RWPE1 (cell line): ENCODE data around the gene LRRFIP1.

Experiments
- CTCF ChIA-PET: fragments of 350-600 bp; sonication (Branson Sonifier 250); formaldehyde crosslinking; extraction: SDS; loops from one replicate; lab custom pipeline; 2021; lab: Yijun Ruan, JAX
- POLR2A ChIA-PET: fragments of 400-600 bp; formaldehyde crosslinking; extraction: SDS; loops from one replicate; lab custom pipeline; 2020; ENCODE audit warnings: antibody characterized with exemption; ENCODE audit not compliant: low non-redundant PET; lab: Yijun Ruan, JAX
- DNase-seq: peaks from one replicate; pipeline ENCODE4 v3.0.0; 2012; ENCODE audit warnings: low spot score
- H3K27ac ChIP-seq: fragments of 450-650 bp; 2 replicates; pipeline ENCODE4 v1.5.1; 2017
- CTCF ChIP-seq: fragments of 450-650 bp; conservative IDR thresholded peaks from 2 replicates; pipeline ENCODE4 v1.5.1; 2017; ENCODE audit warnings: low read depth, mild to moderate bottlenecking

The LRRFIP1 gene

DNA sequence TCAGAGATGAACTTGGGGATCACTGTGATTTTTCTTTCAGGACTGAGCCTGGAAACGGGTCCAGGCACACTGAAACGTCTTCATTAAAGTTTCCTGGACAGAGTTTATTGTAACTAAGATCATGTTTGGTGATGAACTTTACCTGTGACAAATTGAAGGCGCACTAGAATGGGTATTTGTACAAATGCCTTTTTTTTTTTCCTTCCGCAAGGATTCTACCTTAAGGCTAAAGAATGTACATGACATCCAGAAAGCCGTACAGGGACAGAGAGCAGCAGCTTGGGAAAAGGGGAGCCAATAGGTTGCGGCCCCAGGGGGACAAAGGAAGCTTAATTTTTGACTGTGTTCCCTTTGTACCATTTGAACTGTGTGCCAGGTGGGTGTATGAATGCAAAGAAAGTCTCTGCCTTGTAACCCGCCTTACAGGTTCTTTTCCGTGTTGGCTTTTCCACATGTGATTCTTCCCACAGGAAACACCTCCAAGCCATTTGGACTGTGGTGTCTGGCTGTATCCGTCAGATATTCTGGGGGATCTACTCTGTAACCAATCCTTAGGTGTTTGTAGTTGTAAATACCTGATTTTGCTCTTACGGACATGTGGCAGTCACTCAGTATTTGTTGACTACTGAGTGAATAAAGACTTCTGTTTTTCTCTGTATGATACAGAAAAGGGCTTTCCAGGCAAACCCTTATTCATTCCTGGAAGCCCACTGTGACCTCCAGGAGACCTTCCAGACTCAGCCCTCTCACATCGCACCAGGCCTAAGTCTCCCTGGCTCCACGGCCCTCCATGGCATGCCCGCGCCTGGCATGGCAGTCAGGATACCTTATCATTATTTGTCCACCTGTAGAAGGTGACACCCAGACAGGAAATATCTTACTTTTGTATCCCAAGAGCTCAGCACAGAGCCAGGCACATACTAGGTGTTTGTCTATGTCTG, 1.1 kb downstream of the LRRFIP1 start:
- H3K27ac ChIP-seq, result no peak overlapping the region
- CTCF ChIA-PET, result interaction anchor here (0.6 to 0.7 kb wide), 3 partner anchors 143 to 1876 kb away, joined by 3 to 4 read pairs (median 4); no protein-coding TSS in a partner anchor
- POLR2A ChIA-PET, result no interaction called here
- no peak for DNase-seq
- no peak for TF ChIP-seq CTCF

- TF ChIP-seq CTCF, result no peak
- ChIA-PET CTCF (interaction anchor here (0.7 kb wide), 1 partner anchor 144 kb away, joined by 4 read pairs; no protein-coding TSS in a partner anchor), POLR2A (no interaction called here)
- DNase-seq, result no peak
- no peak overlapping the region for H3K27ac ChIP-seq
Observed at GRCh38 chr2:237629188-237629534, 1.8 kb downstream of the LRRFIP1 start.

DNA sequence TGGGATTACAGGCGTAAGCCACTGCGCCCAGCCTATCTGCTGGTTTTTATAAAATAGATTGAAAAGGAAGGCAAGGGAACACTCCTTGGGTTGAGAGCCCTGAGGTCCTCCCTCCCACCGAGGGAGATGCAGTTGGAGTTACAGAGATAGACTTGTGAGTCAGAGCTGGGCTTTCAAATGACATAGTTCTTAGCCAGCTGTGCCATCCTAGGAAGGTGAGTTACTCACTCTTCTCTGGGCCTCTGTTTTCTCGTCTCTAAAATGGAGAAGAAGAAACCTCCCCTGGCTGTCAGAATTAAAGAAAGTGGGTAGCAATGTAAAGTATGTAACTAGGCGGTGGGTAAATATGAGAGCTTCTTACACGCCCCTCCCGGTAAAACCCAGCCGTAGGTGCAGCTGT, 2.4 kb downstream of the LRRFIP1 start:
- DNase-seq, result no peak
- POLR2A ChIA-PET, result no interaction called here
- no peak overlapping the region for H3K27ac ChIP-seq
- TF ChIP-seq CTCF, result no peak
- CTCF ChIA-PET, result no interaction called here

- ChIA-PET POLR2A (no interaction called here), CTCF (no interaction called here)
- TF ChIP-seq CTCF, result no peak
- no peak for DNase-seq
- no peak overlapping the region for H3K27ac ChIP-seq
Observed at GRCh38 chr2:237630216-237631000, 3.0 kb downstream of the LRRFIP1 start.

GRCh38 chr2:237631007-237631785, 3.8 kb downstream of the LRRFIP1 start:
- no peak for DNase-seq
- ChIA-PET POLR2A (no interaction called here), CTCF (interaction anchor here (0.8 kb wide), 1 partner anchor 81 kb away, joined by 4 read pairs; no protein-coding TSS in a partner anchor)
- H3K27ac ChIP-seq, result no peak overlapping the region
- no peak for TF ChIP-seq CTCF
